K562 (cell line): ENCODE results near the gene FARP1. TPM values are rescaled to one million over a fixed set of nuclear protein-coding genes. Genes with fewer than 3 reads are reported as not detected.

Experiments
- ATF7 ChIP-seq: fragments of 450-650 bp; IDR thresholded peaks from 2 replicates; pipeline ENCODE4 v1.7.1; 2014; ENCODE audit warnings: mild to moderate bottlenecking, moderate library complexity
- BHLHE40 ChIP-seq: IDR thresholded peaks from 2 replicates; pipeline ENCODE4 v1.6.1; 2011; ENCODE audit warnings: low read length, improper control_type of control experiment
- BRF1 ChIP-seq: IDR thresholded peaks from 3 replicates; pipeline ENCODE4 v1.6.1; 2011; ENCODE audit warnings: borderline replicate concordance, mild to moderate bottlenecking; ENCODE audit not compliant: insufficient read length; ENCODE audit errors: extremely low read depth
- E2F3 ChIP-seq: fragments of 250-450 bp; sonication (Bioruptor Pico); IDR thresholded peaks from 2 replicates; pipeline ENCODE4 v1.4.0; 2020; ENCODE audit warnings: mild to moderate bottlenecking
- FOXM1 ChIP-seq, 2 experiments: fragments of 450-650 bp in 1 of 2; sonication (generic) in 1 of 2; formaldehyde crosslinking in 1 of 2; IDR thresholded peaks; 2 replicates each; pipeline versions ENCODE4 v1.6.1 to v1.9.0; 2017 to 2022; ENCODE audit warnings: low read depth in 2 of 2, mild to moderate bottlenecking in 2 of 2, missing genetic modification reagents in 1 of 2, moderate library complexity in 1 of 2
- JUN ChIP-seq, 2 experiments: sonication (generic) in 1 of 2; formaldehyde crosslinking in 1 of 2; IDR thresholded peaks; 2 replicates each; pipeline versions ENCODE4 v1.6.1 to v1.8.0; 2012 to 2022; ENCODE audit warnings: borderline replicate concordance in 2 of 2, mild to moderate bottlenecking in 2 of 2, improper control_type of control experiment in 1 of 2, low read depth in 1 of 2, low read length in 1 of 2, missing genetic modification reagents in 1 of 2
- MAFF ChIP-seq: IDR thresholded peaks from 2 replicates; pipeline ENCODE4 v1.6.1; 2012; ENCODE audit warnings: low read length, improper control_type of control experiment
- MYC ChIP-seq, 2 experiments: fragments of 250-450 bp in 1 of 2; sonication (Bioruptor Pico) in 1 of 2; IDR thresholded peaks; 2 replicates each; pipeline versions ENCODE4 v1.5.1 to v1.6.1; 2012 to 2021; ENCODE audit warnings: low read depth in 2 of 2, borderline replicate concordance in 1 of 2, improper control_type of control experiment in 1 of 2, low read length in 1 of 2, mild to moderate bottlenecking in 1 of 2, moderate library complexity in 1 of 2
- NR2C2 ChIP-seq, 2 experiments: fragments of 200-800 bp in 1 of 2; sonication (Bioruptor generic) in 1 of 2; sonication (generic) in 1 of 2; formaldehyde crosslinking in 1 of 2; IDR thresholded peaks; 2 replicates each; pipeline versions ENCODE4 v1.6.1 to v1.8.0; 2016 to 2022; ENCODE audit warnings: mild to moderate bottlenecking in 1 of 2, missing compliant biosample characterization in 1 of 2, missing genetic modification characterization in 1 of 2, missing genetic modification reagents in 1 of 2
- SMC3 ChIP-seq: conservative IDR thresholded peaks from 2 replicates; pipeline ENCODE4 v1.6.1; 2011; ENCODE audit warnings: low read depth, low read length, improper control_type of control experiment; ENCODE audit not compliant: insufficient read depth
- TCF3 ChIP-seq: sonication (generic); formaldehyde crosslinking; IDR thresholded peaks from 2 replicates; pipeline ENCODE4 v1.4.0; 2020; ENCODE audit warnings: mild to moderate bottlenecking, missing genetic modification reagents
- YY1 ChIP-seq, 3 experiments: IDR thresholded peaks; 2 replicates each; pipeline ENCODE4 v1.6.1; 2011; ENCODE audit warnings: low read length in 2 of 3, mild to moderate bottlenecking in 2 of 3, moderate library complexity in 2 of 3, borderline replicate concordance in 1 of 3, control low read depth in 1 of 3, low read depth in 1 of 3; ENCODE audit not compliant: insufficient read depth in 3 of 3, insufficient replicate concordance in 2 of 3, control insufficient read depth in 1 of 3, insufficient read length in 1 of 3; ENCODE audit errors: extremely low read depth in 1 of 3
- ZKSCAN1 ChIP-seq: fragments of 150-350 bp; IDR thresholded peaks from 2 replicates; pipeline ENCODE4 v1.6.1; 2016; ENCODE audit warnings: low read depth, low read length
- ZNF140 ChIP-seq: fragments of 250-450 bp; sonication (Bioruptor Pico); IDR thresholded peaks from 2 replicates; pipeline ENCODE4 v1.8.0; 2021; ENCODE audit warnings: moderate library complexity, mild to moderate bottlenecking, inconsistent platforms
- ZNF41 ChIP-seq: fragments of 250-450 bp; sonication (Bioruptor Pico); conservative IDR thresholded peaks from 2 replicates; pipeline ENCODE4 v1.4.0; 2020; ENCODE audit warnings: mild to moderate bottlenecking
- ZNF551 ChIP-seq: fragments of 250-450 bp; sonication (Bioruptor Pico); IDR thresholded peaks from 2 replicates; pipeline ENCODE4 v1.5.0; 2021; ENCODE audit warnings: mild to moderate bottlenecking, moderate library complexity
- ZNF696 ChIP-seq: fragments of 250-450 bp; sonication (Bioruptor Pico); conservative IDR thresholded peaks from 2 replicates; pipeline ENCODE4 v1.4.0; 2020; ENCODE audit warnings: mild to moderate bottlenecking, moderate library complexity
- polyA plus RNA-seq, 8 experiments: library from polyadenylated mRNA; depleted of rRNA in 4 of 8; stranded (reverse) in 5 of 8; unstranded in 3 of 8; fragments of >200 nt; fragmentation: Nextera tagmentation in 2 of 8; fragmentation: Illumina TruSeq in 1 of 8; extraction: Ambion mirVana in 2 of 8; extraction: Trizol in 1 of 8; gene quantifications; 2 replicates each; pipeline versions ENCODE4 v1.2.1 to v1.2.3, GENCODE V29; 2011 to 2014; ENCODE audit warnings: inconsistent platforms in 1 of 8, missing spikeins in 1 of 8
- total RNA-seq, 7 experiments: library from RNA; depleted of rRNA in 6 of 7; stranded (reverse); fragments of >200 nt in 6 of 7; fragmentation: Illumina TruSeq in 2 of 7; extraction: Trizol in 2 of 7; gene quantifications; 2 replicates each; pipeline versions ENCODE4 v1.2.1 to v1.2.3, GENCODE V29; 2011 to 2021; ENCODE audit warnings: low replicate concordance in 1 of 7
- TF ChIP-seq, protein P1 (sequence below): sonication (generic); IDR thresholded peaks from 2 replicates; pipeline ENCODE4 v1.6.1; 2016
- TF ChIP-seq, protein P2 (sequence below): fragments of 250-450 bp; sonication (Bioruptor Pico); IDR thresholded peaks from 2 replicates; pipeline ENCODE4 v1.5.0; 2021
- TF ChIP-seq, protein P3 (sequence below), 2 experiments: IDR thresholded peaks; 2 replicates each; pipeline ENCODE4 v1.6.1; 2012; ENCODE audit warnings: improper control_type of control experiment in 2 of 2, low read depth in 2 of 2, low read length in 2 of 2, borderline replicate concordance in 1 of 2

Gene FARP1
- total and polyA plus RNA-seq, 9 of the 15 experiments (the other 6 are each of a cell fraction or from before 2014, with no cell fraction given): 0.03 to 0.29 (median 0.05) TPM; not detected in 3

DNA sequence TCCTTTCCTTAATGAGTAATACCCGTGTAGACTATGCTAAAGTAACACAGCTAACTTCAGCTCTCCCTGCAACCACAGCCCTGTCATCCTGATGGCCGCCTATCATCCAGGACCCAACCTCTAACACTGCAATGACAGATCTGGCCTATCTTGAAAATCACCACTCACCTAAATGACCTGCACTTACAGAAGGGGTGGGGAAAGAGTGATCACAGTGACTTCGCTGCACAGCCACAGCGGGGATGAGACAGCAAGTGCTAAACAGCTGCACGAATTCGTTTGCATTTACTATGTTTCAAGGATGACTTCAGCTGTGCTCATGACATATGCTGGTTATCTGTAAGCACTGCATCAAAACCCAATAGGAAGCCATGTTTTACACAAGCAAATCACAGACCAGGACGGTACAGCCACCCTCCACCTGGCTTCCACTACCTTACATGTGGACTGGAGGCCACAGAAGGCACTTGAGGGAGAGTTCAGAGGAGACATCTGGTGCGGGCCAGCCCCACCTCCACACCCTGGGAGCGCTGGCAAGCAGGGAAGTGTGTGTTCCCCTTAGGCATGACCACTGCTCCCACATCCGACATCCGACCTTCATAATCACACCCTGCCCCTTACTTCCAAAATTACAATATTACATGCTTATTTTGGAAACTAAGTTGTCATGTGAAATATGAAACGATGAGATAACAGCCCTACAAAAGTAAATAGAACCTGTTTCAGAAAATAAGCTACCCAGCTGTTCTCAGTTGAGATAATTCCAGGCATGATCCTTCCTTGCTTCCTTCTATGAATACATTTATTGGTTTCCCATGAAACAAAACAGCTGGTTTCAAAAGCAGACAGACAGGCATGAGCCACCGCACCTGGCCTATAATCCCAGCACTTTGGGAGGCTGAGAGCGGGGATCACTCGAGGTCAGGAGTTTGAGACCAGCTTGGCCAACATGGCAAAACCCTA lies 338.3 kb downstream of the FARP1 start (continued):
- TF ChIP-seq FOXM1 (IDR thresholded peaks at IDR 0.05; ENCODE audit: low read depth) (no peak), FOXM1 (CRISPR knock-in tag; IDR thresholded peaks at IDR 0.05; ENCODE audit: low read depth) (no peak), ATF7 (peak; percentile 78), SMC3 (no peak), ZNF41 (no peak), ZKSCAN1 (no peak), TCF3 (peak; percentile 65), NR2C2 (CRISPR knock-in tag; IDR thresholded peaks at IDR 0.05) (no peak), NR2C2 (tag; IDR thresholded peaks at IDR 0.05) (peak; percentile 50), ZNF696 (CRISPR knock-in tag) (no peak), MAFF (peak; percentile 29; the same call in 1 of the 2 replicates), ZNF140 (CRISPR knock-in tag) (no peak), JUN (IDR thresholded peaks at IDR 0.05; ENCODE audit: borderline replicate concordance, low read depth, low read length) (0 out of 2 replicates have a peak, but pooled peaks have one; percentile 12), JUN (CRISPR knock-in tag; IDR thresholded peaks at IDR 0.05; ENCODE audit: borderline replicate concordance) (no peak), YY1 (IDR thresholded peaks at IDR 0.05; ENCODE audit: borderline replicate concordance in 1 of 3, control insufficient read depth in 1 of 3, extremely low read depth in 1 of 3, insufficient read depth in 3 of 3, insufficient read length in 1 of 3, insufficient replicate concordance in 2 of 3, low read depth in 1 of 3, low read length in 2 of 3) (peak in 1 of 3 experiments; percentile 29), ZNF551 (CRISPR knock-in tag) (no peak), E2F3 (CRISPR knock-in tag) (no peak), BRF1 (no peak), BHLHE40 (0 out of 2 replicates have a peak, but pooled peaks have one; percentile 48), MYC (IDR thresholded peaks at IDR 0.05; ENCODE audit: low read depth, low read length) (no peak), MYC (CRISPR knock-in tag; IDR thresholded peaks at IDR 0.05; ENCODE audit: borderline replicate concordance, low read depth) (no peak)
- TF ChIP-seq, protein P1, sequence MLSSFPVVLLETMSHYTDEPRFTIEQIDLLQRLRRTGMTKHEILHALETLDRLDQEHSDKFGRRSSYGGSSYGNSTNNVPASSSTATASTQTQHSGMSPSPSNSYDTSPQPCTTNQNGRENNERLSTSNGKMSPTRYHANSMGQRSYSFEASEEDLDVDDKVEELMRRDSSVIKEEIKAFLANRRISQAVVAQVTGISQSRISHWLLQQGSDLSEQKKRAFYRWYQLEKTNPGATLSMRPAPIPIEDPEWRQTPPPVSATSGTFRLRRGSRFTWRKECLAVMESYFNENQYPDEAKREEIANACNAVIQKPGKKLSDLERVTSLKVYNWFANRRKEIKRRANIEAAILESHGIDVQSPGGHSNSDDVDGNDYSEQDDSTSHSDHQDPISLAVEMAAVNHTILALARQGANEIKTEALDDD: peak; percentile 66
- TF ChIP-seq, protein P2, sequence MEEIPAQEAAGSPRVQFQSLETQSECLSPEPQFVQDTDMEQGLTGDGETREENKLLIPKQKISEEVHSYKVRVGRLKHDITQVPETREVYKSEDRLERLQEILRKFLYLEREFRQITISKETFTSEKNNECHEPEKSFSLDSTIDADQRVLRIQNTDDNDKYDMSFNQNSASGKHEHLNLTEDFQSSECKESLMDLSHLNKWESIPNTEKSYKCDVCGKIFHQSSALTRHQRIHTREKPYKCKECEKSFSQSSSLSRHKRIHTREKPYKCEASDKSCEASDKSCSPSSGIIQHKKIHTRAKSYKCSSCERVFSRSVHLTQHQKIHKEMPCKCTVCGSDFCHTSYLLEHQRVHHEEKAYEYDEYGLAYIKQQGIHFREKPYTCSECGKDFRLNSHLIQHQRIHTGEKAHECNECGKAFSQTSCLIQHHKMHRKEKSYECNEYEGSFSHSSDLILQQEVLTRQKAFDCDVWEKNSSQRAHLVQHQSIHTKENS: no peak
- TF ChIP-seq, protein P3, sequence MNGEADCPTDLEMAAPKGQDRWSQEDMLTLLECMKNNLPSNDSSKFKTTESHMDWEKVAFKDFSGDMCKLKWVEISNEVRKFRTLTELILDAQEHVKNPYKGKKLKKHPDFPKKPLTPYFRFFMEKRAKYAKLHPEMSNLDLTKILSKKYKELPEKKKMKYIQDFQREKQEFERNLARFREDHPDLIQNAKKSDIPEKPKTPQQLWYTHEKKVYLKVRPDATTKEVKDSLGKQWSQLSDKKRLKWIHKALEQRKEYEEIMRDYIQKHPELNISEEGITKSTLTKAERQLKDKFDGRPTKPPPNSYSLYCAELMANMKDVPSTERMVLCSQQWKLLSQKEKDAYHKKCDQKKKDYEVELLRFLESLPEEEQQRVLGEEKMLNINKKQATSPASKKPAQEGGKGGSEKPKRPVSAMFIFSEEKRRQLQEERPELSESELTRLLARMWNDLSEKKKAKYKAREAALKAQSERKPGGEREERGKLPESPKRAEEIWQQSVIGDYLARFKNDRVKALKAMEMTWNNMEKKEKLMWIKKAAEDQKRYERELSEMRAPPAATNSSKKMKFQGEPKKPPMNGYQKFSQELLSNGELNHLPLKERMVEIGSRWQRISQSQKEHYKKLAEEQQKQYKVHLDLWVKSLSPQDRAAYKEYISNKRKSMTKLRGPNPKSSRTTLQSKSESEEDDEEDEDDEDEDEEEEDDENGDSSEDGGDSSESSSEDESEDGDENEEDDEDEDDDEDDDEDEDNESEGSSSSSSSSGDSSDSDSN (IDR thresholded peaks at IDR 0.05; ENCODE audit: borderline replicate concordance in 1 of 2, low read depth in 2 of 2, low read length in 2 of 2): no peak
